ENCODE data around the gene POFUT2. TPM values are rescaled to one million over a fixed set of nuclear protein-coding genes. Genes with fewer than 3 reads are reported as not detected.

The POFUT2 gene
- total RNA-seq, 4 donors from 2014 or later, result 29.9 to 79.3 (median 33.3) TPM

- no peaks in the 10 kb centered on the region for H3K9me3 ChIP-seq
- no peaks in the 10 kb centered on the region for H3K27me3 ChIP-seq
- 84% methylated on average over 18 of the region's 23 CpGs; no CpG with 5 or more reads in 1 of the 2 donors for WGBS, 2 donors (ENCODE audit: low coverage in 1 of 2)
- peaks cover 0 to 31% (median 15%) of the 10 kb centered on the region in 4 donors for H3K36me3 ChIP-seq
- DNase-seq, result no peak
- H3K4me1 ChIP-seq, result no peaks in the 10 kb centered on the region
- in situ Hi-C loops (cut with MboI; ENCODE audit: low pct_ligation_motif_present in 1 of 4, low pct_unique_long_range_greater_than_20kb in 1 of 4, low sequenced_read_pairs in 3 of 4) (no loop called here), intact Hi-C loops (cut with DNase I; ENCODE audit: low total_unique reads) (no loop called here)
- TF ChIP-seq POLR2AphosphoS5 (IDR thresholded peaks at IDR 0.05) (no peak), POLR2A (IDR thresholded peaks at IDR 0.05) (no peak), EP300 (IDR thresholded peaks at IDR 0.05; ENCODE audit: low read depth) (no peak)
- TF ChIP-seq, protein P1, sequence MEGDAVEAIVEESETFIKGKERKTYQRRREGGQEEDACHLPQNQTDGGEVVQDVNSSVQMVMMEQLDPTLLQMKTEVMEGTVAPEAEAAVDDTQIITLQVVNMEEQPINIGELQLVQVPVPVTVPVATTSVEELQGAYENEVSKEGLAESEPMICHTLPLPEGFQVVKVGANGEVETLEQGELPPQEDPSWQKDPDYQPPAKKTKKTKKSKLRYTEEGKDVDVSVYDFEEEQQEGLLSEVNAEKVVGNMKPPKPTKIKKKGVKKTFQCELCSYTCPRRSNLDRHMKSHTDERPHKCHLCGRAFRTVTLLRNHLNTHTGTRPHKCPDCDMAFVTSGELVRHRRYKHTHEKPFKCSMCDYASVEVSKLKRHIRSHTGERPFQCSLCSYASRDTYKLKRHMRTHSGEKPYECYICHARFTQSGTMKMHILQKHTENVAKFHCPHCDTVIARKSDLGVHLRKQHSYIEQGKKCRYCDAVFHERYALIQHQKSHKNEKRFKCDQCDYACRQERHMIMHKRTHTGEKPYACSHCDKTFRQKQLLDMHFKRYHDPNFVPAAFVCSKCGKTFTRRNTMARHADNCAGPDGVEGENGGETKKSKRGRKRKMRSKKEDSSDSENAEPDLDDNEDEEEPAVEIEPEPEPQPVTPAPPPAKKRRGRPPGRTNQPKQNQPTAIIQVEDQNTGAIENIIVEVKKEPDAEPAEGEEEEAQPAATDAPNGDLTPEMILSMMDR (IDR thresholded peaks at IDR 0.05), result no peak
- no peak overlapping the region for H3K27ac ChIP-seq
- H3K4me3 ChIP-seq, result no peak overlapping the region
These were observed 23.4 kb downstream of the POFUT2 start for GRCh38 chr21:45264146-45264911.

DNA sequence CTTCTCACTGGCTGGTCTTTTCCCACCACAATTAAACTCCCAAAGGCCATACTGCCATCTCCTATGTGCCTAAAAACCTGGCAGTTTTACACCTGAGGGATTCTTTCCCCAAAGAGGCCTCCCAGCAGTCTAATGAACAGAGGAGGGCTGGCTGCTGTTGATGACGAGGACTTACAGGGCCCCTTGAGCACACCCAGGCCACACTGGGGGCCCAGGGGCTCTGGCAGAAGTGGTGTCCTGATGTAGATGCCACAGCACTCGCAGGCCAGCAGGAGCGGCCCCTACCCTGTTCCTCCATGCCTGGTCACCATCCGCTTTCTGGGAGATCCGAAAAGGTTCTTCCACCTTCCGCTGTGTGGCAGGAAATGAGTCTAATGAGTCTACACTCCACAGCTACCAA, 24.2 kb downstream of the POFUT2 start:
- WGBS, 2 donors (ENCODE audit: low coverage in 1 of 2), result 96% methylated on average over 6 of the region's 6 CpGs; no CpG with 5 or more reads in 1 of the 2 donors
- Histone ChIP-seq H3K4me1 (no peaks in the 10 kb centered on the region), H3K27ac (no peak overlapping the region), H3K4me3 (no peak overlapping the region), H3K36me3 (peaks cover 0 to 31% (median 15%) of the 10 kb centered on the region in 4 donors), H3K27me3 (no peaks in the 10 kb centered on the region), H3K9me3 (no peaks in the 10 kb centered on the region)
- no peak for DNase-seq
- TF ChIP-seq POLR2AphosphoS5 (IDR thresholded peaks at IDR 0.05) (no peak), POLR2A (IDR thresholded peaks at IDR 0.05) (no peak), EP300 (IDR thresholded peaks at IDR 0.05; ENCODE audit: low read depth) (no peak)
- TF ChIP-seq, protein P1 (IDR thresholded peaks at IDR 0.05), result no peak
- in situ Hi-C loops (cut with MboI; ENCODE audit: low pct_ligation_motif_present in 1 of 4, low pct_unique_long_range_greater_than_20kb in 1 of 4, low sequenced_read_pairs in 3 of 4), result no loop called here
- intact Hi-C loops (cut with DNase I; ENCODE audit: low total_unique reads), result no loop called here

- Histone ChIP-seq H3K27ac (peak overlapping the region in 1 of 4 donors; percentile 35), H3K9me3 (no peaks in the 10 kb centered on the region), H3K27me3 (peaks cover 8% of the 10 kb centered on the region), H3K36me3 (peaks cover 0 to 30% (median 14%) of the 10 kb centered on the region in 4 donors), H3K4me3 (no peak overlapping the region), H3K4me1 (no peaks in the 10 kb centered on the region)
- peak; percentile 74 for DNase-seq
- intact Hi-C loops (cut with DNase I; ENCODE audit: low total_unique reads), result no loop called here
- in situ Hi-C loops (cut with MboI; ENCODE audit: low pct_ligation_motif_present in 1 of 4, low pct_unique_long_range_greater_than_20kb in 1 of 4, low sequenced_read_pairs in 3 of 4), result no loop called here
- TF ChIP-seq, protein P1 (IDR thresholded peaks at IDR 0.05), result no peak
- TF ChIP-seq EP300 (IDR thresholded peaks at IDR 0.05; ENCODE audit: low read depth) (no peak), POLR2AphosphoS5 (IDR thresholded peaks at IDR 0.05) (no peak), POLR2A (IDR thresholded peaks at IDR 0.05) (no peak)
- WGBS, 2 donors (ENCODE audit: low coverage in 1 of 2), result 67 to 76% methylated on average over 1 to 11 of the region's 11 CpGs
These were observed 25.1 kb downstream of the POFUT2 start for GRCh38 chr21:45262616-45263015.

DNA sequence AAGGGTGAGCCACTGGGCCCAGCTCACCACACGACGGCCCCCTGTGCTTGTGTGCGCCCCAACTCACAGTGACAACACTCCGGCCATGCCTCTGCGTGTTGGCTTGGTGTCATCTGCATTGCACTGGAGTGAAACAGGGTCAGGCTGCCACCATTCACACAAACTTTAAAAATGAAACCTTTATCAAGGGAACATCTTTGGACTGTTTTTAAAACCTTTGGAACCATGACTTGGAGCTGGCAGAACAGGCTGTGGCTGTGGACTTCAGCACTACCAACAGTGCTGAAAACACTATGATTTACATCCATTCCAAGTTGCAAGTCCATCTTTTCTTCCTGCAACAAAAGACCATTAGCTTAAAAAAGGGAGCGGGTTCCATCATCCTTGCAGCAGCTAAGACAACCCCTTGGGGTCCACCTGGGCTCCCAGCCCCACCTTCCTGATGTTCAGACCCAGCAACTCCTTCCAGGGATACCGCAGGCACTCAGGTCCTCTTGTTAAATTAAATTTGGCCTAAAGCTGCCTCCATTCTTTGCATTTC, 25.6 kb downstream of the POFUT2 start:
- no peak for DNase-seq
- Histone ChIP-seq H3K36me3 (peaks cover 0 to 25% (median 11%) of the 10 kb centered on the region in 4 donors), H3K27ac (peak overlapping the region in 1 of 4 donors; percentile 35), H3K27me3 (peaks cover 13% of the 10 kb centered on the region), H3K9me3 (no peaks in the 10 kb centered on the region), H3K4me3 (no peak overlapping the region), H3K4me1 (no peaks in the 10 kb centered on the region)
- intact Hi-C loops (cut with DNase I; ENCODE audit: low total_unique reads), result no loop called here
- in situ Hi-C loops (cut with MboI; ENCODE audit: low pct_ligation_motif_present in 1 of 4, low pct_unique_long_range_greater_than_20kb in 1 of 4, low sequenced_read_pairs in 3 of 4), result no loop called here
- 56 to 91% methylated on average over 1 to 7 of the region's 7 CpGs for WGBS, 2 donors (ENCODE audit: low coverage in 1 of 2)
- TF ChIP-seq EP300 (IDR thresholded peaks at IDR 0.05; ENCODE audit: low read depth) (no peak), POLR2AphosphoS5 (IDR thresholded peaks at IDR 0.05) (no peak), POLR2A (IDR thresholded peaks at IDR 0.05) (no peak)
- TF ChIP-seq, protein P1 (IDR thresholded peaks at IDR 0.05), result no peak
